PC-3 (cell line): Measurements from ENCODE around the gene BSN.

Experiments
- EZH2 ChIP-seq: fragments of 300-600 bp; sonication (generic); IDR thresholded peaks from one replicate; pipeline ENCODE4 v1.6.1; 2017; ENCODE audit warnings: antibody characterized with exemption, mild to moderate bottlenecking, low read length; ENCODE audit not compliant: unreplicated experiment
- EZH2phosphoT487 ChIP-seq: fragments of 300-600 bp; sonication (generic); IDR thresholded peaks from 2 replicates; pipeline ENCODE4 v1.6.1; 2018; ENCODE audit warnings: mild to moderate bottlenecking, antibody characterized with exemption, low read length, borderline replicate concordance
- TF ChIP-seq, protein P1 (sequence below): fragments of 300-600 bp; sonication (generic); conservative IDR thresholded peaks from 2 replicates; pipeline ENCODE4 v1.5.1; 2017; ENCODE audit warnings: antibody characterized with exemption, low read depth, mild to moderate bottlenecking, low read length

DNA sequence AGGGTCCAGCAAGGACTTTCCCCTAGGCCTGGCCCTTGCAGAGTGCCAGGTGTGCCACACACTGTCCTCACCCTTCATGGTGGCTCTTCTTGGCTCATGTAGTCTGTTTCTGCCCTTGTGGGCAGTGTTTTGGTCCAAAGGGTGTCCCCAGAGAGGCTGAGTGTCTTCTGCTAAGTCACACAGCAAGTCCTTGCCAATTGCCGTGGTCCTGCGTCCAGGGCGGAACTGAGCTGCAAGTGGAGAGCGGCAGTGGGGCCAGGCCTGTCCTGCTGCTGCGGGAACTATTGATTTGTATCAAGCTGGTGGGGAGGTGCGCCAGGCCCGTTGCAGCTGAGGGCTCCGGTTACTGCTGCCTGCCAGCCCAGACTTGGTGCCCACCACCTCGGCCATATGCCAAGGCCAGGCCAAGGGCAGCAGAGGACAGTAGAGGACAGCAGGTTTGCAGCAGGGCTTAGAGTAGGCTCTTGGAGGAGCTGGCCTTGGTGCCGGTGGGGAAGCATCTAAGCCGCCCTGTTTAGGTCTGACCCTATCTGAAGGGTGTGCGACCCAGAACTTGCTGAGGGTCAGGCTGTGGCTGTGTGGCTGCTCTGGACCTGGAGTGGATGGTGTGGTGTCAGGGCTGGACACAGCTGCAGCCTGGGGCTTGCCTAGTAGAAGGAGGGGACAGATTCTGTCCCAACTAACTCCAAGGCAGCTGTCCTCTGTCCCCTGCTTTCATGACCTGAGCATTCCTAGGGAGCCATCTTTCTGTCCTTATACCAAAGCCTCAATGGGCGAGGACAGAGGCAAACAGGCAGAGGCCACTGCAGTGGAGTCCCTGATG lies 160.7 kb downstream of the BSN start:
- TF ChIP-seq, protein P1, sequence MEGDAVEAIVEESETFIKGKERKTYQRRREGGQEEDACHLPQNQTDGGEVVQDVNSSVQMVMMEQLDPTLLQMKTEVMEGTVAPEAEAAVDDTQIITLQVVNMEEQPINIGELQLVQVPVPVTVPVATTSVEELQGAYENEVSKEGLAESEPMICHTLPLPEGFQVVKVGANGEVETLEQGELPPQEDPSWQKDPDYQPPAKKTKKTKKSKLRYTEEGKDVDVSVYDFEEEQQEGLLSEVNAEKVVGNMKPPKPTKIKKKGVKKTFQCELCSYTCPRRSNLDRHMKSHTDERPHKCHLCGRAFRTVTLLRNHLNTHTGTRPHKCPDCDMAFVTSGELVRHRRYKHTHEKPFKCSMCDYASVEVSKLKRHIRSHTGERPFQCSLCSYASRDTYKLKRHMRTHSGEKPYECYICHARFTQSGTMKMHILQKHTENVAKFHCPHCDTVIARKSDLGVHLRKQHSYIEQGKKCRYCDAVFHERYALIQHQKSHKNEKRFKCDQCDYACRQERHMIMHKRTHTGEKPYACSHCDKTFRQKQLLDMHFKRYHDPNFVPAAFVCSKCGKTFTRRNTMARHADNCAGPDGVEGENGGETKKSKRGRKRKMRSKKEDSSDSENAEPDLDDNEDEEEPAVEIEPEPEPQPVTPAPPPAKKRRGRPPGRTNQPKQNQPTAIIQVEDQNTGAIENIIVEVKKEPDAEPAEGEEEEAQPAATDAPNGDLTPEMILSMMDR, result no peak
- TF ChIP-seq EZH2, result no peak
- no peak for TF ChIP-seq EZH2phosphoT487
